ENCODE results near the gene PITX3.

The PITX3 gene

GRCh38 chr10:102235598-102235920, 5.8 kb downstream of the PITX3 start:
- H3K4me3 ChIP-seq (ENCODE audit: low read depth, low read length) = no peak overlapping the region
- TF ChIP-seq, protein P1, sequence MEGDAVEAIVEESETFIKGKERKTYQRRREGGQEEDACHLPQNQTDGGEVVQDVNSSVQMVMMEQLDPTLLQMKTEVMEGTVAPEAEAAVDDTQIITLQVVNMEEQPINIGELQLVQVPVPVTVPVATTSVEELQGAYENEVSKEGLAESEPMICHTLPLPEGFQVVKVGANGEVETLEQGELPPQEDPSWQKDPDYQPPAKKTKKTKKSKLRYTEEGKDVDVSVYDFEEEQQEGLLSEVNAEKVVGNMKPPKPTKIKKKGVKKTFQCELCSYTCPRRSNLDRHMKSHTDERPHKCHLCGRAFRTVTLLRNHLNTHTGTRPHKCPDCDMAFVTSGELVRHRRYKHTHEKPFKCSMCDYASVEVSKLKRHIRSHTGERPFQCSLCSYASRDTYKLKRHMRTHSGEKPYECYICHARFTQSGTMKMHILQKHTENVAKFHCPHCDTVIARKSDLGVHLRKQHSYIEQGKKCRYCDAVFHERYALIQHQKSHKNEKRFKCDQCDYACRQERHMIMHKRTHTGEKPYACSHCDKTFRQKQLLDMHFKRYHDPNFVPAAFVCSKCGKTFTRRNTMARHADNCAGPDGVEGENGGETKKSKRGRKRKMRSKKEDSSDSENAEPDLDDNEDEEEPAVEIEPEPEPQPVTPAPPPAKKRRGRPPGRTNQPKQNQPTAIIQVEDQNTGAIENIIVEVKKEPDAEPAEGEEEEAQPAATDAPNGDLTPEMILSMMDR (IDR thresholded peaks at IDR 0.05; ENCODE audit: low read depth, low read length) = no peak

DNA sequence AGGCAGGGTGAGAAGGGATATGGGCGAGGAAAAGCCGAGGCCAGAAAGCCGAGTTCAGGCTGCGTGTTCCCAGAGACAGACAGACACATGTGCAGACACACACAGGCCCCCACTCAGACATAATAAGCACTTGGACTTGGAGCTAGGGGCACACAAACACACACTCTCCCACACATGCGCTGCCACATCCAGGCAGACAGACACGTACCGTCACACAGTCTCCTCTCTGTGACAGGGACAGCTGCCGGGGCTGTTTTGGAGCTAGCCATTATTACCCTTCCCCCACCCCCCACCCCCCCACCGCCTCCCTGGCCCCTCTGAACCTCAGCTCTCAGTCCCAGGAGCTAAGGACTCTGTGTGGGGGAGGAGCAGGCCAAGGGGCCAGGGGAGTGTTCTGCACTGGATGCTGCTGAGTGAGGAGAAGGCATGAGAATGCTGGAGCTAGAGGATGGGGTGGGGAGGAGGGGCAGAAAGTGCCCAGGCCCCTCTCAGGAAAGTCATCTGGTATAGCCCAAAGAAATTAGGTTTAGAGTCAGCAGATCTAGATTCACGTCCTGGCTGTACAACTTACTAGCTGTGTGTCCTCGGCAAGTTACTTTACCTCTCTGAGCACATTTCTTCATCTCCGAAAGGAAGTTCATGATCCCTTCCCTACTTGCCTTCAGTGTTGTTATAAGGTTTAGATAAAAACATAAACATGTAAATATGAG, 6.3 kb downstream of the PITX3 start:
- H3K4me3 ChIP-seq (ENCODE audit: low read depth, low read length) = no peak overlapping the region
- TF ChIP-seq, protein P1 (IDR thresholded peaks at IDR 0.05; ENCODE audit: low read depth, low read length) = no peak

DNA sequence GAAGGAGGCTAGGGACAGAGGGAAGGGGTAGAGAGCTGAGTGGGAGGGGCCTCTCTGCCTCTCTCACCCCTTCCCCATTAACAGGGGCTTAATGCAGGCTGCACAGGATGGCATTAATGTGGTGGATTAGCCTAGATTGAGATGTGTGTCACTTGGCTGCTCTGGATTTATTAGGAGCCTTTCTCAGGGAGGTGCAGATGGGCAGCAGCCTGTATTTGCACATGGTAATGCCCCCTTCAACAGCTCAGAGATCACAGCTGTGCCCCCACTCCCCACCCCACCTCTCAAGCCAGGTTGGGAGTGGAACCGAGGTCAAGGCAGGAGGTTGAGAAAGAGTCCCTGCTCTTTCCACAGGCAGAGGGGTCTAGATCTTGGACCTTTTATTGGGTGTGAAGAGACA, 7.3 kb downstream of the PITX3 start:
- TF ChIP-seq, protein P1 (IDR thresholded peaks at IDR 0.05; ENCODE audit: low read depth, low read length) = no peak
- no peak overlapping the region for H3K4me3 ChIP-seq (ENCODE audit: low read depth, low read length)

DNA sequence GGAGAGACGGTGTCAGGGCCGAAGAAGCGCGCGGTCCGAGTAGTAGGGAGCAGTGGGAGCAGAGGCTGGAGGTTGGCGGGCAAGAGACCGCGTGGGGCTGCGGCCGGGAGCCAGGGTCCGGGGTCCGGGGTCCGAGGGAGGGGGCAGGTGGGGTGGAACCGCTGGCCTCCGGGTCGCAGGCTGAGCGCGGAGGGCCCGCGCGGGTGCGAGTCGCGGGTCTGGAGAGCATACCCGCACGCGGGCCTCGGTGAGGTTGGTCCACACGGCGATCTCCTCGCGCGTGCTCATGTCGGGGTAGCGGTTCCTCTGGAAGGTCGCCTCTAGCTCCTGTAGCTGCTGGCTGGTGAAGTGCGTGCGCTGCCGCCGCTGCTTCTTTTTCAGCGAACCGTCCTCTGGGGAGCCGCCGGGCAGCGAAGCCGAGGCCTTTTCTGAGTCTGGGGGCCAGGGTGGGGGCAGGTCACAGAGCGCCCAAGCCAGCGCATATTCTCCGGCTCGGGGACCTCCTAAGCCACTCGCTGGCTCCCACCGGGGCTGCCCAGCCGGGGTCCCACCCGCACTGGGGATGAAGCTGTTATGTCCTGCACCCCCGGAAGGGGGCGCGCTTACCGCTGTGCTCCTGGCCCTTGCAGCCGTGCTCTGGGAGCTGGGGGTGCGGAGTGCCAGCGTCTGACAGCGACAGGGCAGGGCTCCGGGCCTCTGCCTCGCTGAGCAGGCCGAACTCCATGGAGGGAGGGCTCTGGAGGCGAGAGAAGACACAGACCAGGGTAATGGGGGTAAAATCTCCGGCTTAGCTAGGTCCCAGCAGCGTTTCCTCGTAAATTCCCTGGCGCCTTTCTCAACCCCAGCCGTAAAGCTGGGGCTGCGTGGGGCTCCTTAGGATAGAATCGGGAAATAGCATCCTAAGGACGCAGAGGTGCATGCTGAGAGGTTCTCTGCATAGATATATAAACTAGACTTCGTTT, 9.7 kb downstream of the PITX3 start:
- TF ChIP-seq, protein P1 (IDR thresholded peaks at IDR 0.05; ENCODE audit: low read depth, low read length) = peak; percentile 64
- H3K4me3 ChIP-seq (ENCODE audit: low read depth, low read length) = no peak overlapping the region

- TF ChIP-seq, protein P1 (IDR thresholded peaks at IDR 0.05; ENCODE audit: low read depth, low read length) = no peak
- peak overlapping the region; percentile 49 for H3K4me3 ChIP-seq (ENCODE audit: low read depth, low read length)
Measured at GRCh38 chr10:102230861-102231356, 10.4 kb downstream of the PITX3 start.

GRCh38 chr10:102230264-102230860, 10.9 kb downstream of the PITX3 start:
- H3K4me3 ChIP-seq (ENCODE audit: low read depth, low read length) = peak overlapping the region; percentile 49
- TF ChIP-seq, protein P1 (IDR thresholded peaks at IDR 0.05; ENCODE audit: low read depth, low read length) = no peak
